Erythroblast (primary cell): ENCODE data around the gene SCN3A.

ENCODE experiments used
- GATA1 ChIP-seq: IDR thresholded peaks from 2 replicates; pipeline ENCODE4 v1.6.1; 2011; ENCODE audit warnings: low read depth, mild to moderate bottlenecking, control low read depth, low read length, moderate library complexity
- POLR2A ChIP-seq: IDR thresholded peaks from 2 replicates; pipeline ENCODE4 v1.6.1; 2011; ENCODE audit warnings: mild to moderate bottlenecking, low read length

- TF ChIP-seq POLR2A (no peak), GATA1 (no peak)
These were observed at the start of gene SCN3A for GRCh38 chr2:165203689-165204559.
